Dermis microvascular lymphatic vessel endothelial cell (primary cell): ENCODE data around the gene ZDHHC22. TPM values are rescaled to one million over a fixed set of nuclear protein-coding genes. Genes with fewer than 3 reads are reported as not detected.

Source experiments
- DNase-seq, 2 donors: peaks; one replicate each; pipeline versions ENCODE4 v3.0.0 to v3.0.0-alpha.2; 2010; ENCODE audit warnings: low read depth in 2 of 2
- total RNA-seq: library from RNA; depleted of rRNA; stranded (reverse); fragments of >200 nt; gene quantifications from 2 replicates; pipeline ENCODE4 v1.2.1, GENCODE V29; 2014

Gene ZDHHC22
- total RNA-seq, 1 donor from 2014 or later: not detected

DNA sequence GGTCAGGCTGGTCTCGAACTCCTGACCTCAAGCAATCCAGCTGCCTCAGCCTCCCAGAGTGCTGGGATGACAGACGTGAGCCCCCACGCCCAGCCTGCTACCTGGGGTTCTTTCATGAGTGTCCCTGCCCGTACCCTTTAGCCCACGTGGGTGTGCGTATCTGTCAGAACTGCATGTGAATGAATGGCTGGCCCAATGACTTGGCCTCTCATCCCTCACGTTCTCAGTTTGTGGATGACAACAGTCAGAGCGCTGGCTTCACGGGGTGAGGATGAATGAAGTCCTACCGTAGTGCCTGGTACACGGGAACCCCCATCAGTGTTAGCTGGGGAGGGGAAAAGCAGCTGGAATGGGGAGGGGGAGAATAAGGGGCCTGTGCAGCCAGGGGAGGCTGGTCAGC is 16.1 kb upstream of the ZDHHC22 start:
- no peak for DNase-seq

DNA sequence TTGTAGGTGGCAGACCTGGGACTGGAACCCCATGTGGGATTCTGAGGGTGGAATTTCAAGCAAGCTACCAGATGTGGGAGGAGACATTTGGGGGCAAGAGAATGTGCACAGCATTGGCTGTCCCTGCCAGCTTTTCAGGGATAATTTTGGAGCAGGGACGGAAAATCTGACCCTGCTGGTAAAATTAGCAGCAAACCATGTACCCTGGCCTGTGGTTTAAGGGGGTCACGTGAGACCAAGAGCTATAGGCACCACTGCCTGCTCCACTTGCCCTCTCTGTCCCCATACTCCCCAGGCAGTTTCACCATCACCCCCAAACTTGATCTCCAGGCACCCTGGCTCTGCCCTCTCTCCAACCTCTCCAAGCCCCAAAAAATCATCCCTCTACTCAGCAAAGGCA is 13.5 kb upstream of the ZDHHC22 start:
- no peak for DNase-seq

DNA sequence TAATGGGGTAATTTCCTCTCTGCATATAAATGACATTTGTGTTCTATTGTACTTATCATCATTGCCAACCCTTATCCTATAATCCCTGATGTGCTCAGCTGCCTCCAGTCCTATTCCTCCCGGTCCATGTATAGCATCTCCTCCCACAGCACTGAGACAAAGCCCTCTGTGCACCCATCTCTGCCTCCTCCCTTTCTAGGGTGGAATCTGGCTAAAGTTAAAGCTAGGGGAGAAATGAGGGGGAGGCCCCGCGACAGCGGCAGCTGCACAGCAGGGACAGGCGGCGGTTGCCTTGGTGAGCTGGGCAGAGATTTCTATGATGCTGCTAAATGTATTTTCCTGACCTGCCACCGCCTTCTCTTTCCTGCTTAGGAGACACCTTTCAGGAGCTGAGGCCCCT is 12.8 kb upstream of the ZDHHC22 start:
- no peak for DNase-seq

DNA sequence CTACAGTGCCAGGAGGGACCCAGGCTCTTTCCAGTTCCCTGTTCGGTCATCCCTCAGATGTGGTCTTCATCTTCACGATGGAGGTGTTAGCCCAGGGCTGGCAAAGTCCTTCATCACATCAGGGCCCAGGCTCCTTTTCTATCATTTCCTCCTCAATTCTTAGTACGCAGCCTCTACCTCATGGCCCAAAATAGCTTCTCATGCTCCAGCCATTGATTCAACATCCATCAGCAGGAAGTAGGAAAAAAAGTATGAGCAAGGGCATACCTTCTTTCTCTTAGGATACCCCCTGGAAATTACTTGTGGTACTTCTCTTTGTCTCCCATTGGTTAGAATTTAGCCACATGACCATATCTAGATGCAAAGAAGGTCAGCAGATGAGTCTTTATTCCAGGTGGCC is 12.2 kb upstream of the ZDHHC22 start:
- no peak for DNase-seq

DNA sequence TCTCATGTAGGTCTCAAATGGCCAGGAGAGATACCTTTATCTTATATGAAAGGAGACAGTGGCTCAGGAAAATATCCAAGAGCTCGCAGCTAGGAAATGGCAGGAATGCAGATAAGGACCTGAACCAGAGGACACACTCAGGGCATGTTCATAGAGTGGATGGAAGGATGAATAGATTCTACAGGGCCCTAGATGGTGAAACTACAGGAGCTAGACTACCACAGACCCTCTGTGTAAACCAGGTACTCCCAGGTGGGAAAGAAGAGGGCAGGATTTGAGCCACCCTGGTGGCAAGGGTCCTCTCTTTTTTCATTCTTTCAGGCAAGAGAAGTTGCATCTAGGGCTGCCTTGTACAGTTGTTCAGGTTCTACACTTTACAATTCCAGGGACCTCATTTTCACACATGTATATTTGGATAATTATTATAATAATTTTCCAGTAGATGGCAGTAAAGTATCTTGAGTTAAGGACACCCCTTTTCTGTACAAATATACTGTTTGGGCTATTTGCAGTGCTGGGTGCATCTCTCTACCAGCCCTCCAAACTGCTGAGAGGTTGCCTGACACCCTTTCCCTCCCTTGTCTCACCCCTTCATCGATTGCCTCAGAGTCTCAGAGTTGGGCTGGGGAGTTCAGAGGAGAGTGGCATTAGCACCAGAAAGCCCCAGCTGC is 10.5 kb upstream of the ZDHHC22 start:
- DNase-seq: no peak

DNA sequence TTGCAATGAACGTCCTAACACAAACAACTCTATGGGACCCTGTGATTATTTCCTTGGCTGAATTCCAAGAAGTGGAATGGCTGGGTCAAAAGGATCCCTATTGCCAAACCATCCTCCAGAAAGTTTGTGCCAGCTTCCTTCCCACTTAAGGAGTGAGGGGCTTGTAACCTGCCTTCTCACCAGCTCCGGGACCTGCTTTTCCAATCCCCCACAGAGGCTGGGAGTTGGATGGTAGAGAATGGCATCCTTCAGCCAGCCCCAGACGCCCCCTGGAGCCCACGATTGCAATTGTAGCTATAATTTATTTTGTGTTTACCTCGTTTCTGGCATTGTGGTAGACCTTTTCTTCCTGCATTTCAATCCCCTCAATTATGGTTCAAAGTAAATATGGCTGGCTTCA is 9.7 kb upstream of the ZDHHC22 start:
- peak in 1 of 2 donors; percentile 28 for DNase-seq

DNA sequence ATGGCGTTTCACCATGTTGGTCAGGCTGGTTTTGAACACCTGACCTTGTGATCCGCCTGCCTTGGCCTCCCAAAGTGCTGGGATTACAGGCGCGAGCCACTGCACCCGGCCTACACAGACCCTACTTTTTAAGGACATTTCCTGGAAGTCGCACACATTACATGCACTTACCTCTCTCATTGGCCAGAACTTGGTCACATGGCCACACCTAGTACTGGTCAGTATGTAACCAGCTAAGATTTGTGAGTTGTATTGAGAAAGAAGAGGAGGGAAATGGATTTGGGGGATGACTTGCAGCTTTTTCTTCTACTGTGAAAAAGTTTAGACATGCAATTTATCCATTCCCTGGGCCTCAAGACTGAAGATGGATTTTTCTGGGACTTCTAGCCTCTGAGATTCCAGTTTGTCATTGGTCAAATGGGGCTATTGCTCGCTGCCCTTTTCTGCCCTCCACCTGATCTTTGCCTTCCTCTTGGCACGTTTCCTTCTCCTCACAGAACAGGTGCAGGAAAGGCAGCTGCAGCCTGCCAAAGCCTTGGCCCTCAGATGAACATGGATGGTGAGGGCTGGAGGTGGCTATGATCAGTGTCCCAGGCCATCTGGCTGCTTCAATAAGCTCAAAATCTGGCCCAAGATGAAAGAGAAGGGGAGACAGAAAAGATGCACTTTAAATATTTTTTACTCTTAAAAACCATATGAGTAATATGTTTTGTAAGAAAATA is 7.1 kb upstream of the ZDHHC22 start:
- DNase-seq: no peak

DNA sequence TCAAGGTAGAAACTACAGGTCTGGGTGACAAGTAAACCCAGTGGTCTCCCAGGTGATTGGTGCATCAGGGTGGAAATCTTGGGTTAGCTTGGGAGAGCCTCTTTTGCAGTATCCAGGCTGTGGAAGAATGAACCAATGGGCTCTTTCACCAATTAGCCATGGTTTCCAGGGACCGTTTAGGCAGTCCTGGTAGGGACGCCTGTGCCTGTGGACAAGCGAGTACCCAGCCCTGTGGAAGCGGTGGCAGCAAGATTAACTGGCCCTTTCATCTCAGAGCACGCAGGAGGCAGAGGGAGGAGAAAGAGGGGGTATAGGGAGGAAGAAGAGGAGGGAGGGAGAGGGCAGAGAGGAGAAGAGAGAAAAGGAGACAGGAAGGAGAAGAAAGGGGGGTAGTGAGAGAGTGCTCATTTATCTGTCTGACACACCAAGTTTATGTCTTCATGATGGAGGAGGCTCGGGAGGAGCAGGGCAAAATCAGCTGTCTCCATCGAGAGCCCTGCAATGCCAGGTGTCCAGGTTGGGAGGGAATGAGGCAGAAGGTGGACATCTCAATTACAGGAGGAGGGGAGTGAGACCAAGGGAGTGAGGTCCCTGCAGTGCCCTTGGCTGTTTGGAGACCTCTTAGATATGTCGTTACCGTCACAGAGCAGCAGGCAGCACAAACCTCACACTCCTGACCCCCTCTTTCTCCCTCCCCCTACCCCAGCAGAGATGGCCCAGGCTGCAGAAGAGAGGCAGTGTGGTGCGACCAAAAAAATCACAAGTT is 4.6 kb upstream of the ZDHHC22 start:
- DNase-seq: no peak

DNA sequence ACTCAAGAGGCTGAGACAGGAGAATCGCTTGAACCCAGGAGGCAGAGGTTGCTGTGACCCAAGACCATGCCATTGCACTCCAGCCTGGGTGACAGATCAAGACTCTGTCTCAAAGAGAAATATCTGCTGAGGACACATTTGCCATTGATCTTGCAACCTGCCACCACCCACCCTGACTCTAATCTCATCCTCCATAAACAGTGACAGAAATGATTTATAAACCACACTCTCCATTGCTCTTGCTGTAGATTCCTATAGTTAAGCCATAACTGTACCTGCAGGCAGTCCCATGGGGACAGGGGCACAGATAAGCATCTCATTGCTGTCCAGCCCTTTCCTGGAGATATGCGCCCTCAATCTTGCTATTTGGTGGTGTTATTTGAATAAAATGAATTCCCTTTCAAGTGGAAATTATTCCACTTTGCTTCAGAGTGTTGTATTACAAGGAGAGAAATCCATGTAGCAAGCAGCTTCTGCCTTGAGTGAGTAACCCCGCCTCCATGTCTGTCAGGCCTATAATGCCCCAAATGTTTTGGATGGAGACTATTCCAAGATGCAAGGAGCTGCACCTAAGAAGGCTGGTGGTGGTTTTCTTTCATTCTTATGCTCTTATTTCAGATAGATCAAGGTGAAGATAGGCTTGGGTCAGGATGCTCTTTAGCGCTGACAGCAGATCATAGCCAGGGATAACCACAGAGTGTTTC is 3.0 kb upstream of the ZDHHC22 start:
- no peak for DNase-seq

DNA sequence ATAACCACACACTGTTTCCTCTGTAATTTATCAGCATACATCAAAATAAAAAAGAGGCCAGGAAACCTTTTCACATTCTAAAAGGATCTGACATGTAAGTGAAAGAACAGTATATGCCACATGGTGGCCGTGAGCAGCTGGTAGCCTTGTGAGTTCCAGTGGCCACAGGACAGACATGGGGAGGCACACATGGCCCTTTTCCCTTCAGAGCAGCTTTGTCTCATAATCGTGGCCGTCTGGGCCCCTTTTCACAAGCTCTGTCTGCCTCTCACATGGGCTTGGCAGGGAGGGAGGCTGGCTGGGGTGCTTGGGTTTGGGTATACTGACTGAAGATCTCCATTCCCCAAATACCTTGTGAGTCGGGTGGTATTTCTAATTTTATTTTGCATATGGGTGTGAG is 1.5 kb upstream of the ZDHHC22 start:
- DNase-seq: no peak

DNA sequence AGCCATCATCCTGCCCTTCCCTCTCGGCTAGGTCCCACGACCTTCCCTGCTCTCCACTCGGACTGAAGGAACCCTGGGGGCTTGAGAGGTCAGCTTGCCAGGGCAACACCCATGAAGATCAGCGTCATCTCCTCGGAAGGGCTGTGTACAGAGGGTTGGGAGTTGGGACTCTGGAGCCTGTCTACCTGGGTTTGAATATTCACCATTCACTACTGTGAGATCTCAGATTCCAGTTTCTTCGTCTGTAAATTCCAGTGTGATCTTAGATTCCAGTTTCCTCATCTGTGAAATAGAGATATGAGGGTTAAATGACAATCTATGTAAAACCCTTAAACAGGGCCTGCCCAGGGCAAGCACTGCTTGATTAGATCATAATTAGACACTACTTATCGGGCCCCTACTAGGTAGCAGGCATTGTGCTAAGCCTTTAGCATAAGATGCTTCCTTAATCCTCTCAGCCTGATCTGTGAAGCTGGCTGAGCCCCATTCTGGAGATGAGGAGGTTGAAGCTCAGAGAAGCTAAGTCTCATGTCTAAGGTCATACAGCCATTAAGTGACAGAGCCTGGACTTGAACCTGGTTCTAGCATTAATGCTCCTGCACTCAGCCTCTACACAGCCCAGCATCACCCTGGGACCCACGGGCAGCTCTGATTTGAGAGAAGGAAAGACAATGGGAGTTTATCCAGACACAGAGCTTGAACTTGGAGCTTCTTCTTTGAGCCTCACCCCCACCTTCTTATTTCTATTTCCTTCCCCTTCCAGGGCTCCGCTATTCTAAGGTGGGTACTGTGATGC is 612 bp upstream of the ZDHHC22 start:
- no peak for DNase-seq

DNA sequence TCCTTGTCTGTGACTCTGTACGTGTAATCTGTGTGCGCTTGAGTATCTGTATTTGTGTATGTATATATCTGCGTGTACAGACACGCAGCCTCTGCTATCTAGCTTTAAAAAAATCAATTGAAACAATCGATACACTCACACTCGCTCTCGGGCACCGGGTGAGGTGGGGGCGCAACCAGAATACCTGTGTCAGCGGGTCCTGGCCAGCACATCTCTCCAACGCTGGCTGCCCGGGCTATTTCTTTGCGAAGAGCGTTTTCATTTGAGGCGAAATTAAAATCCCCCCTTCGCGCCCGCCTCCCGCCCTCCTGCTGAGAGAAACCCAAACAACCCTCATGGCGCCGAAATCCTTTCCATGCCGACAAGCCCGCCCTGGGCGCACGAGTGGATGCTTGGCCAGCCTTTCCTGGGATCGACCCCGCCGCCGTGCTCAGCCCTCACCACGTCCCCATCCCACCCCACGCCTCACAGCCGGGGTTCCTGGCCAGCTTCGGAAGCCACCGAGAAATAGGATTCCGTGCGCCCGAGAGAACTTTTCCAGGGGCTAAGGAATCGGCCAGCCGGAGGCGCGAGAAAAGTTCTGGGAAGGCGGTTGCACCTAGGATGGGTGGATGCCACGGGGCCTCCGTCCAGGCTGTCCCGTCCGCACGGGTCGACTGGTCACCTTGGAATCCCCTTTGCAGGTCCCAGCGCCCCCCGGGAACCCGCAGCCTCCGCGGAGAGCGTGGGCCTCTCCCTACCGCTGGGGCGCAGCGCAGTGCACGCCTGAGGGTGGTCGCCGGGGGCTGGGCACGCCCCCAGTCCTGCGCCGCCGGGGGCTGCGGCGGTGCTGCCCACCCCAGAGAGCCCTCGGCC is 1.0 kb downstream of the ZDHHC22 start:
- no peak for DNase-seq

DNA sequence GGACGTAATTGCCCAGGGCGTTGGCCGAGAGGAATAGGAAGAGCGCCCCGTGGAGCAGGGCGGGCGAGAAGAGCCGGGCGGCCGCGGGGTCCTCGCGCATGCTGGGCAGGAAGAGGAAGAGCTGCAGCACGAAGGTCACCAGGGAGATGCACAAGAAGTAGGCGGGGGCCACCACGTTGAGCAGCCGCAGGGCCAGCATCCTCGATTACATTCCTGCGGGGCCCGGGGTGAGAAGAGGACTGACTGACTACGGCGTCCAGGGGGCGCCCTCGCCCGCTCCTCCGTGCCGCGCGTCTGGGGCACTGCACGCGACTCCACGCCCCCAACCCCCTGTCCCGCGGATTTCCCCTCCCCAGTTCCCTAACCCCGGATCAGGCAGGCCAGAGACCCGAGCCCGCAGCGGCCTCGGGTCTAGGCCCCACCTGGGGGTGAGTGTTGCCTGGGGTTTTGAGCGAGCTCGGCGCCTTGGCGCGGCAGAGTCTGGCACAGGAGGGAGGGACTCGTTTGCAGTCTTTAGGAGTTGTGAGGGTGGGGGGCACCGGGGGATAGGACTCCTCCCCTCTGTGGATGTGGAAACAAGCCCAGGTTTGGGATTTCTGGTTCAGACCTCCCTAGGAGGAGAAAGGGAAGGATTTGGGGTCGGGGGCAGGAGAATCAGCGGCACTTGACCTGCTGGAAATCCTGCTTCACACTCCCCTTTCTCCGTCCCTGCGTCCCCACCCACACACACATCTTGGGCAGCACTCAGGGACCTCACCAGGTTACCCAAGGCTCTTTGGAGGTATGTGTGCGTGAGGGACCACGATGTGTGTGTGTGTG is 1.8 kb downstream of the ZDHHC22 start:
- peak in 1 of 2 donors; percentile 49 for DNase-seq

DNA sequence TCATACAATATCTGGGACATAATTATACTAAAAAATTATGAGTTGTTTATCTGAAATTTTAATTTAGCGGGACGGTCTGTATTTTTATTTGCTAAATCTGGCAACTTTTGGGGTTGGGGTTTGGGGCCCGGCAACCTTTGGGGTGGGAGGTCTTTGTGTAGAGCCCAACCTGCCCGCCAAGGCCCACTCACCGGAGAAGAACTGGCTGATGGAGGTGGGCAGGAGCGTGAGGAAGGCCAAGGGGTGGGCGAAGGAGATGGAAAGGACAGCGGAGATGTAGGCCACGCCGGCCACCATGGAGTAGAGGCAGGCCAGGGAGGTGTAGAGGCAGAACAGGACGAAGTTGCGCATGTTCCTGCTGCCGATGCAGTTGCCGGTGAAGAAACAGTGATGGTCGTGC is 2.6 kb downstream of the ZDHHC22 start:
- DNase-seq: no peak

DNA sequence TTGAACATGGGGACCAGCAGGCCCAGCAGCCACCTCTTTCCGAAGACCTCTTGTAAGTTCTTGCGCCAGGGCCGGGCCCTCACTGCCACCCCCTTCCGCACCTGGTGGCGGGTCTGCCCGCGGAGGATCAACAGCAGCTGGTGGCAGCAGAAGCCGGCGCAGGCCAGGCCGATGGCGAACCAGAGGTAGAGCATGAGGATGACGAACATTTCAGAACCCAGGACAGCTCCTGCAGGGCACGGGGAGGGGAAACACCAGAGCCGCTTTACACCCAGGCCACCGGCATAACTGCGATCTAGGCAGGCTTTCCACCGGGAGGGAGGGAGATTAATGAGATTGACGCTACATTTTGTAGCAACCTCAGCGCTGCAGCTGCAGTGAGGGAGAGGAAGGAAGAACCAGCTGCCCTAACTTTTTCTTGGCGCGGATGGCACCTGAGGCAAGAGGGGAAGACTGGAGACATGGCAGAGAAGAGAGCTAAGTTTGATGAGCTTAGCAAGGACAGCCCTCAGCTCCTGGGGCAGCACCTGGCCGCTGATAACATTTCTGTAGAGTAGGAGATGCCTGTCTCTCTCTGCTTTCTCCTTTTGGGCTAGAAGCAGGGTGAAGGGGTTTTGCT is 7.8 kb downstream of the ZDHHC22 start:
- peak; percentile 60 to 74 for DNase-seq

DNA sequence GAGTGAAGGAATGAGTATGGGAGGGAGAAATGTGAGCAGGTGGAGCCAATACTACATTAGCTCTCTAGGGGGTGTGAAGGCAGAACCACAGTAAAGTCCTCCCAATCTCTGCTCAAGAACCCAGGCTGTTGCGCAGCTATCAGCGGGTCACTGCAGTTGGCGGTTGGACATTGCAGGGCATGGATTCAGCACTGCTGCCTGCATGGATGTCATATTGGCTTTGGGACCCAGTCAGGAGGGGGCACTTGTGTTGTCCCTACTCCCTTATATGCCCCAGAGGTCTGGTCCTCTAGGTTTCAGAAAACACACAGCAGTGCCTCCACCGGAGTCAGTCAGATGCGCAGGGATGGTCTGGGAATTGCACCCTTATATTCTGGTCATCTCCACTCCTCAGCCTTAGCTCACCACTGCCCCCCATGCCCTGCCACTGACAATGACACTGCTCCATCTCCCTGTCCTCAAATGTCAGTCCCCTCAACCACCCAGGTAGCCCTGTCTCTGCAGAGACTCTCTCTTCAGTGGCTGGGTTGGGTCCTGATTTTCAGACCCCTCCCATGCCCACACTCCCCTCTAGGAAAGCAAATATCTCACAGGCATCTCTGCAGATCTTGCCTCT is 9.6 kb downstream of the ZDHHC22 start:
- DNase-seq: no peak

DNA sequence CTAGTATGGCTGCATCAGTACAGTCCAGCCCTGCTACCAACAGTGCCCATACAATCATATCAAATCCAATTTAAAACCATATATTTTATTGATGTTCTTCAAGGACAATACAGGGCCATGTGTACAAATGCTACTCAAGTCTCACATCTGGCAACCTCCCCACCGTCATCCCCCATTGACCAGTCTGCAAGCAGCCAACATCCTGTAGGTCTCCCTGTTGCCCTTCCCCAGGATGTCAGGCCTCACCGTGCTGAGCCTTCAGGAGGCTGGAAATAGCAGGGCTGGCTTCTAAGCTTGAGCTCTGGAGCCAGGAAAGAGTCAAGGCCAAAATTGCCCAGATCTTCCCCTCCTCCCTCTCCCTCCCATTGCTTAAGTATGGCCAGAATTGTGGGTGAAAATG is 10.4 kb downstream of the ZDHHC22 start:
- no peak for DNase-seq

DNA sequence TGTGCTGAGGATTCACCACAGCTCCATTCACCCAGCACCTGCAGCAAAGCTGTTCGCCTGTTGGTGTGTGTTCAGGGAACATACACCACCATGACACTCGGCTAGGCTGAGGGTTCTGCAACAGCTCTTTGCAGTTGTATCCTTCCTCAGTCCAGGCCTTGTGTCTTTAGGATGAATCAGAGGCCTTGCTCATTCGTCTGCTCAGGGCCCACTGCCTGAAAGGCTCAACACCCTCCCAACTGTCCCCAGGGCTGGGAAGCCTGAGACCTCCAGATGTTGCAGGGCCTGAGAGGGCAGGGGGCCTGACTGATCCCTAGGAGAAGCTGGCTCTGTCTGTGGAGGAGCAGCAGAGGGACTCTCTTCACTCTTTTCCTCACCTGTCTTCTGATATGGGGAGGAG is 11.2 kb downstream of the ZDHHC22 start:
- no peak for DNase-seq
